GM23248 (cell line): ENCODE results near the gene GCH1. TPM values are rescaled to one million over a fixed set of nuclear protein-coding genes. Genes with fewer than 3 reads are reported as not detected.
"Not testable (repeated sequence)": the region's sequence is repeated elsewhere in the genome, so short reads cannot be mapped to it uniquely, and the experiment has no call there.

ENCODE experiments used
- DNase-seq: peaks from one replicate; pipeline ENCODE4 v3.0.0-alpha.2; 2015
- H2AFZ ChIP-seq: fragments of 200-600 bp; sonication (generic); 2 replicates; pipeline ENCODE4 v1.6.1; 2016; ENCODE audit warnings: antibody characterized with exemption
- H3F3A ChIP-seq: fragments of 200-600 bp; sonication (generic); 2 replicates; pipeline ENCODE4 v1.6.1; 2016; ENCODE audit warnings: mild to moderate bottlenecking, antibody characterized with exemption, mixed run types; ENCODE audit not compliant: insufficient read depth
- H3K27ac ChIP-seq: fragments of 200-600 bp; sonication (generic); 2 replicates; pipeline ENCODE4 v1.5.1; 2016; ENCODE audit warnings: mild to moderate bottlenecking
- H3K27me3 ChIP-seq: fragments of 200-600 bp; sonication (generic); replicated peaks from 2 replicates; pipeline ENCODE4 v1.6.1; 2016; ENCODE audit warnings: mild to moderate bottlenecking; ENCODE audit not compliant: insufficient read depth
- H3K36me3 ChIP-seq: fragments of 200-600 bp; sonication (generic); 2 replicates; pipeline ENCODE4 v1.6.1; 2016; ENCODE audit warnings: low read depth, mild to moderate bottlenecking
- H3K4me1 ChIP-seq: fragments of 200-600 bp; sonication (generic); 2 replicates; pipeline ENCODE4 v1.6.1; 2016; ENCODE audit warnings: mild to moderate bottlenecking; ENCODE audit not compliant: insufficient read depth
- H3K4me2 ChIP-seq: fragments of 200-600 bp; sonication (generic); one replicate; pipeline ENCODE4 v1.6.1; 2016; ENCODE audit warnings: mild to moderate bottlenecking; ENCODE audit not compliant: unreplicated experiment
- H3K4me3 ChIP-seq: fragments of 200-600 bp; sonication (generic); 2 replicates; pipeline ENCODE4 v1.5.1; 2016; ENCODE audit warnings: mild to moderate bottlenecking
- H3K79me2 ChIP-seq: fragments of 200-600 bp; sonication (generic); 2 replicates; pipeline ENCODE4 v1.6.1; 2016; ENCODE audit warnings: mild to moderate bottlenecking; ENCODE audit not compliant: insufficient read depth
- H3K9ac ChIP-seq: fragments of 200-600 bp; sonication (generic); 2 replicates; pipeline ENCODE4 v1.6.1; 2016; ENCODE audit warnings: mild to moderate bottlenecking
- H3K9me2 ChIP-seq: fragments of 200-600 bp; sonication (generic); 2 replicates; pipeline ENCODE4 v1.6.1; 2016; ENCODE audit warnings: mixed run types, mild to moderate bottlenecking, moderate library complexity; ENCODE audit not compliant: insufficient read depth
- H3K9me3 ChIP-seq: fragments of 200-600 bp; sonication (generic); one replicate; pipeline ENCODE4 v1.6.1; 2017; ENCODE audit warnings: low read depth
- H4K20me1 ChIP-seq: fragments of 200-600 bp; sonication (generic); 2 replicates; pipeline ENCODE4 v1.6.0; 2016; ENCODE audit not compliant: insufficient read depth
- EZH2 ChIP-seq: fragments of 200-600 bp; sonication (generic); IDR thresholded peaks from 2 replicates; pipeline ENCODE4 v1.6.1; 2018; ENCODE audit warnings: antibody characterized with exemption, mild to moderate bottlenecking; ENCODE audit not compliant: insufficient read depth, poor library complexity, severe bottlenecking
- EZH2phosphoT487 ChIP-seq: fragments of 200-600 bp; sonication (generic); IDR thresholded peaks from 2 replicates; pipeline ENCODE4 v1.6.1; 2018; ENCODE audit warnings: antibody characterized with exemption, moderate library complexity, mild to moderate bottlenecking, low read depth; ENCODE audit not compliant: insufficient read depth
- WGBS, 2 experiments: methylation state at CpG; one replicate each; pipeline ENCODE4 v1.1.6; 2015 to 2017; ENCODE audit warnings: low lambda C conversion rate in 2 of 2, low coverage in 1 of 2; ENCODE audit errors: missing lambda C conversion rate in 2 of 2; 5-methylcytosine and 5-hydroxymethylcytosine counted together
- in situ Hi-C: fragments of 300-500 bp; cut with MboI; formaldehyde crosslinking; loops from 2 replicates; pipeline ENCODE4 v1.15.0; 2020
- polyA plus RNA-seq: library from polyadenylated mRNA; unstranded; fragments of >200 nt; fragmentation: Nextera tagmentation; extraction: Ambion mirVana; gene quantifications from 2 replicates; pipeline ENCODE4 v1.2.1, GENCODE V29; 2016
- total RNA-seq: library from RNA; depleted of rRNA; stranded (reverse); fragments of >200 nt; shearing (Covaris generic); gene quantifications from 2 replicates; pipeline ENCODE4 v1.2.3, GENCODE V29; 2014

GCH1 gene
- total and polyA plus RNA-seq, 2 experiments from 2014 or later: 3.9 to 4.2 TPM

- H3K4me2 ChIP-seq: no peak overlapping the region
- WGBS, 2 experiments: 92% methylated on average over 13 of the region's 13 CpGs
Observed at GRCh38 chr14:54803926-54804537, 98.6 kb downstream of the GCH1 start.

GRCh38 chr14:54803396-54803795 is 99.2 kb downstream of the GCH1 start:
- TF ChIP-seq EZH2phosphoT487: no peak
- no peak for TF ChIP-seq EZH2
- Histone ChIP-seq H3K27me3 (0 out of 2 replicates have a peak, but pooled peaks cover 3% of the 10 kb centered on the region), H3K9me2 (no peaks in the 10 kb centered on the region), H3K4me1 (no peaks in the 10 kb centered on the region), H3F3A (no peaks in the 10 kb centered on the region), H2AFZ (no peak overlapping the region), H3K9me3 (no peaks in the 10 kb centered on the region), H3K36me3 (no peaks in the 10 kb centered on the region), H4K20me1 (no peaks in the 10 kb centered on the region), H3K4me2 (no peak overlapping the region), H3K79me2 (no peaks in the 10 kb centered on the region), H3K27ac (no peak overlapping the region), H3K4me3 (no peak overlapping the region), H3K9ac (no peak overlapping the region)
- DNase-seq: no peak
- 81 to 82% methylated on average over 7 of the region's 7 CpGs for WGBS, 2 experiments
- in situ Hi-C loops: no loop called here

More at GRCh38 chr14:54803926-54804537, 98.6 kb downstream of the GCH1 start:
- in situ Hi-C loops: no loop called here
- Histone ChIP-seq H3K36me3 (no peaks in the 10 kb centered on the region), H3K9me2 (no peaks in the 10 kb centered on the region), H3K9me3 (no peaks in the 10 kb centered on the region), H4K20me1 (no peaks in the 10 kb centered on the region), H3K4me1 (no peaks in the 10 kb centered on the region), H3K79me2 (no peaks in the 10 kb centered on the region), H3K27ac (no peak overlapping the region), H3F3A (no peaks in the 10 kb centered on the region), H3K9ac (no peak overlapping the region), H2AFZ (no peak overlapping the region), H3K27me3 (0 out of 2 replicates have a peak, but pooled peaks cover 3% of the 10 kb centered on the region), H3K4me3 (no peak overlapping the region)
- DNase-seq: no peak
- TF ChIP-seq EZH2 (no peak), EZH2phosphoT487 (no peak)

- H3K27ac ChIP-seq, H3K79me2 ChIP-seq, in situ Hi-C loops, H3K4me1 ChIP-seq, H3K36me3 ChIP-seq, H3K4me3 ChIP-seq, H2AFZ ChIP-seq, H3K27me3 ChIP-seq, H3F3A ChIP-seq, H3K4me2 ChIP-seq, H3K9me2 ChIP-seq, H3K9ac ChIP-seq, DNase-seq, H4K20me1 ChIP-seq, H3K9me3 ChIP-seq: not testable (repeated sequence)
- 78 to 89% methylated on average over 2 of the region's 2 CpGs for WGBS, 2 experiments
Observed at GRCh38 chr14:54801482-54801881, 101.1 kb downstream of the GCH1 start.

- no peak overlapping the region for H2AFZ ChIP-seq
- H3K4me2 ChIP-seq: no peak overlapping the region
- WGBS, 2 experiments: 67 to 71% methylated on average over 9 of the region's 9 CpGs
- H3K27me3 ChIP-seq: 0 out of 2 replicates have a peak, but pooled peaks cover 3% of the 10 kb centered on the region
- no peaks in the 10 kb centered on the region for H3K9me2 ChIP-seq
- no peaks in the 10 kb centered on the region for H4K20me1 ChIP-seq
- H3K9me3 ChIP-seq: no peaks in the 10 kb centered on the region
- in situ Hi-C loops: no loop called here
- no peak overlapping the region for H3K9ac ChIP-seq
- no peak for TF ChIP-seq EZH2phosphoT487
- no peak for TF ChIP-seq EZH2
- DNase-seq: peak; percentile 15
- no peaks in the 10 kb centered on the region for H3K36me3 ChIP-seq
- no peaks in the 10 kb centered on the region for H3K79me2 ChIP-seq
- no peak overlapping the region for H3K4me3 ChIP-seq
- H3K27ac ChIP-seq: no peak overlapping the region
- peaks cover 15% of the 10 kb centered on the region for H3K4me1 ChIP-seq
- H3F3A ChIP-seq: peaks cover 13% of the 10 kb centered on the region; the same call in 1 of the 2 replicates
Observed at GRCh38 chr14:54798465-54799124, 104.0 kb downstream of the GCH1 start.
